Cardiac septum (tissue), 1 donor: ENCODE measurements around the gene SEPTIN6. TPM values are rescaled to one million over a fixed set of nuclear protein-coding genes. Genes with fewer than 3 reads are reported as not detected.

ENCODE experiments used
- DNase-seq: peaks from one replicate; pipeline ENCODE4 v3.0.0-alpha.2; 2020; ENCODE audit warnings: low spot score
- intact Hi-C: fragments of 100-400 bp; cut with DNase I; formaldehyde crosslinking; loops from one replicate; pipeline ENCODE4 v1.14.0; 2022
- long read RNA-seq: library from polyadenylated mRNA; unstranded; transcript quantifications from one replicate; pipeline ENCODE4 v2.0.0, GENCODE V29; 2021
- total RNA-seq: library from RNA; stranded (reverse); fragmentation: NEBNext Ultra II Directional; extraction: Animal tissue kit (Norgen Biotek cat#: 25700); gene quantifications from one replicate; pipeline ENCODE4 v1.2.1, GENCODE V29; 2021
- donor health status: DM: no; HTN: no; CAD: no.

Gene SEPTIN6
- total RNA-seq: 10.1 TPM
- long read RNA-seq, full-length matches to known transcripts: 17 of 23 reads
- long read RNA-seq, partial matches to known transcripts: 1 of 23 reads
- long read RNA-seq, other reads (novel, unspliced or antisense): 5 of 23 reads

DNA sequence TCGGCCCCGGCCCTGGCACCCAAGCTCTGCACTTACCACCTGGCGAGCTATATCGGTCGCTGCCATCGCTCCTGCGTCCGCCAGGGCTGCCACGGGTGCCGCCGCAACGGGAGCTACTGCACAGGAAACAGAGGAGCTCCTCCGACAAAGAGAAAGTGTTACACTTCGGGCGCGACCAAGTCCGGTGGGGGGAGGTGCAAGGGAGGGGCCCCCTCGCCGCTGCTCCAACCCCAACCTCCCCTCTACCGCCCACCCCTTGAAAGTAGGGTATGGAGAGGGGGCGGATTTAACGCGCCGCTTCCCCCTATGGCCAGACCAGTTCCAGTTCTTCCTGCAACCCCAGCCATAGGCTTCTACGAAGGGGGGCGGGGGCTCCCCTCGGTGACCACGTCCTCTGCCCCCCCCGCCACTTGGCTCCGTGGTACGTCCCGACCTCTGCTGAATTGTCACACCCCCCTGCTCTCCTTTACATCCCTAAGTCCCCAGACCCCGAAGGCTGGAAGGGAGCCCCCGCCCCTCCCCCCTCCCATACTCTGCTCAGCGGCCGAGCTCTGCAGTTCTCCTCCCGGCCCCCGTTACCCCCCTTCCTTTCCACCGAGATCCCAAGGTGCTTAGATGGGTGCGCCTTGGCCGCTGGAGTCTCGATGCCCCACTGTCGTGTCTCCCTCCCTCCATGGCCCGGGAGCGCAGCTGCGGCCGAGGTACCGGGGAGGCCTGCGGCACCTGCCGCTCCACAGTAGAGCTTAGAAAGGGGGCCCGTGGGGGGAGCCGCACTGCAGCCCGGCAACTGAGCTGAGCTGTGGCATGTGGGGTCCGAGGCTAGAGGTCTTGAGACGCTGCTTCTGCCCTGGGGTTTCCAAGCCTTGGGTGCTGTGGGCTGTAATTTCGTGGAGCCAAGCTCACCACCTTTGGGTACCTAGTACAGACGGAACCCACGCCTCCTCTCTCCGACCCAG, at the start of gene SEPTIN6:
SEPTIN6 (minus strand) TSS at position 129 of the 956 bp plus-strand sequence; CDS start at position 66, 63 bp downstream.
- intact Hi-C loops: no loop called here

GRCh38 chrX:119738742-119739141, 45.8 kb upstream of the SEPTIN6 start:
- peak; percentile 20 for DNase-seq
- intact Hi-C loops: no loop called here

More for the DNA sequence above, at the start of gene SEPTIN6:
- DNase-seq: peak; percentile 87

DNA sequence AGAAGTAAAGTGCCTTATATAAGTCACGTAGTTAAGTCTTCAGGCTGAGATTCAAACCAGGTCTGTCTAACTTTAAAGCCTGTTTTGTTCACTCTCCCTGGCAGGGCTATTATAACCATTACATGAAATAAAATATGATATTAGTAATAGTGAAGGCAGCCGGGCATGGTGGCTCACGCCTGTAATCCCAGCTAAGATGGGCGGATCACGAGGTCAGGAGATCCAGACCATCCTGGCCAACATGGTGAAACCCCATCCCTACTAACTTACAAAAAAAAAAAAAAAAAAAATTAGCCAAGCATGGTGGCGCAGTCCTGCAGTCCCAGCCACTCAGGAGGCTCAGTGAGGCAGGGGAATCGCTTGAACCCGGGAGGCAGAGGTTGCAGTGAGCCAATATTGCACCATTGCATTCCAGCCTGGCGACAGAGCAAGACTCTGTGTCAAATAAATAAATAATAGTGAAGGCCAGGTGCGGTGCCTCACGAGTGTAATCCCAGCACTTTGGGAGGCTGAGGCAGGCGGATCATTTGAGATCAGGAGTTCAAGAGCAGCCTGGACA, 43.3 kb upstream of the SEPTIN6 start:
- intact Hi-C loops: no loop called here
- peak; percentile 27 for DNase-seq

GRCh38 chrX:119735467-119735866, 42.5 kb upstream of the SEPTIN6 start:
- peak; percentile 59 for DNase-seq
- intact Hi-C loops: no loop called here

DNA sequence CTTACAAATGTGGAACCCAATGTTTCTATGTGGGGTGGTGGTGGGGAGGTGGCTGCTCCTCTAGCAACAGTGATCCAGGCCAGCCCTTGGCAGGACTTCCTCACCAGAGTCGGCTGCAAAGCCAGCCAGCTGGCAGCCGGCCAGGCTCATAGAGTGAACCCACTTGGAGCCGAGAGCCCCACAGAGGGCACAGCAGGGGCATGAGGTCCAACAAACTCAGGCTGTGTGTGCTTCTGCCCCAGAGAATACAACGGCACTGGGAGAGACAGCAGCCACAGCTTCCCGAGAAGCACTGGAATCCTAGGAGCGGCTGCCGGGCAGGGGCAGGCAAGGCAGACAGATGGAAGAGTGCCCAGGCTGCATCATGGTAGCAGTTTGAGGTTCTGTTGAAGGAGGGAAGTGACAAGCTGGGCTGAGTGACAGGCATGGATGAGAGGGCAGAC, 42.0 kb upstream of the SEPTIN6 start:
- intact Hi-C loops: loop anchor here (5.0 kb wide), 1 partner anchor 128 kb away; the partner anchor contains the start of gene NKRF
- DNase-seq: peak; percentile 78

DNA sequence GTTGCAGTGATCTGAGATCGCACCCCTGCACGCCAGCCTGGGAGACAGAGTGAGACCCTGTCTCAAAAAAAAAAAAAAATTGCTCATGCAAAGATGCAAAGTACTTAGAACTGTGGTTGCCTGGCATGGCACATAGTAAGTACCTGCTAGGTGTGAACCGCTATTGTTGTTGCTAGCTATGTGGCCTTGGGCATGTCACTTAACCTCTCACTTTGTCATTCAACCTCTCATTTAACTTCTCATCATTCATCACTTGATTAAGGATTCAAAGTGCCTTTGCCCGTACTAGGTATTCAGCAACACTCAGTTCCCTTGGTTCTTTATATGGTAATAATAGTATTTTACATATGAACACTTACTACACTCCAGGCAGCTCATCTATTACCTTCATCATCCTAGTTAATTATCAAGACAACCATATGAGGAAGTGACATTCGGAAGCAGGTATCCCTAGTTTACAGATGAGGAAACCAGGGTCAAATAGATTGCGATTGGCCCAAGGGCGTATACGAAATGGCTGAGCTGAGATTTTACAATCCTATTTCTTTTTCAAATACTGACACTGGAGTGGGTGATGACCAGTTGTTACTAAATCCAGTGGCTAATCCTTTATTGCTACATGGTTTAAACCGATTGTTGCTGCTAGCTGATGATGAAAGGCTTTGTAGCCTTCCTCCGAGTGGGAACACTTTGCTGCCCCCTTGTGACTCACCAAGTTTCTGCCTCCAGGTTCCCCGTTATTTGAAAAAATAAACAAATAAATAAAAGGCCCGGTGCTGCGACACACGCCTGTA, 36.6 kb upstream of the SEPTIN6 start:
- intact Hi-C loops: loop anchor here (2.0 to 5.0 kb wide), 2 partner anchors 122 to 213 kb away; partner anchors contain the start of gene NKRF
- DNase-seq: no peak

DNA sequence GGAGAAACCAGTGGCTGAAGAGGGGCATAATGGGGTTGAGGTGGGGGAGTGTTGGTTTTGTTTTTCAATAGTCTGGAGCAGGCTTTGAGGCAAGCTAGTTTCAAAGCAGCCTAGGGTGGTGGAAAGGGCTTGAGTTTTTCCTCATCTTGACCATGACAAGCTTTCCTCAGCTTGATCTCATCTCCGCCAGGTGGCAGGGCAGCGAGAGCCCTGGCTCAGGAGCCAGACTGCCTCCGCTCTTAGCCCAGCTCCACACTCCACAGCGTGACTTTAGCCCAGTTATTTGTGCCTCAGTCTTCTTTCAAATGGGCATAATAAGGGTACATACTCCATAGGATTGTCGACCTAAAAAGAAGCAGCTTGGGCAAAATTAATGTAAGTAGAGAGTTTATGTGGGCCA, 35.5 kb upstream of the SEPTIN6 start:
- intact Hi-C loops: no loop called here
- DNase-seq: no peak

DNA sequence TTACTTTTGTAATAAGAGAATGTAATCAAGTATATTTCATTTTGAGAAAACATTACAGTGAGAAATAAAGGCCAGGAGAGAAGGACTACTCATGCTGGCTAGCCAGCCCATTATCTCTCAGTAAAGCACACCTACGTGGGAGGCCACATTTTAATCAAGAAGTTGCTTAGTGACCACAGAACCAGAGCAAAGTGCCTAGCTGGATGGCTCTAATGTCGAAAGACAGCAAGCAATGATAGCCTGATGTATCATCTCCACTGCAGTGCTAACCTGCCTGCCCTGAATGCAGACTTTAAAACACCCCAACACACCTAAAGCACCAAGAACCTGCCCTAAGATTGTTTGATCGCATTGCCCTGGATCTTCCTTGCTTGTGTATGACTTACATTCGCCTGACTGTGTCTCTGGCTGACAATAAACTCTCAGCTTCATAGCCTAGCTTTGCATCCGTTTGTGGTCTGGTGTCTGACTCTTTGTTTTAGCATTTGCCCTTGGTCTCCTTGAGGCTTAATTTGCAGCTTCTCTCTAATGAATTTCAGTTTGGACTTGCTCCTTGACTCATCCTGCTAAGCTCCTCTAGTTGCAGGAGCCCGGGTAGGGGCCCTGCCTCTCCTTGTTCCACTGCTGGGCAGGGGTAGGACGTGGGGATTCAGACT, 34.1 kb upstream of the SEPTIN6 start:
- intact Hi-C loops: no loop called here
- DNase-seq: no peak

DNA sequence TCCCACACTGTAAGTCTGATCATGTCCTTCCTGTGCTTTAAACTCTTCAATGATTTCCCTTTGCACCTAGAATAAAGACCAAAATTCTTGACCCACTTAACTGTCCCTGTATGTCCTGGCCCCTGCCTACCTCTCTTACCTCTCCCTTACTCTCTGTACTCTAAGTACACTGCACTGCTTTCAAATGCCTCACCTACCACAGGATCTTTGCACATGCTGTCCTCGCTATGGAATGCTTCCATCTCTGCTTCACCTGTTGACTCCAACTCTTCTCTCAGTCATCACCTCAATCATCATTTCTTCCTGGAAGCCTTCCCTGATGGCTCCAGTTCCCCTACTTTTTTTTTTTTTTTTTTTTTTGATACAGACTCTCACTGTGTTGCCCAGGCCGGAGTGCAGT, 29.0 kb upstream of the SEPTIN6 start:
- DNase-seq: no peak
- intact Hi-C loops: no loop called here

DNA sequence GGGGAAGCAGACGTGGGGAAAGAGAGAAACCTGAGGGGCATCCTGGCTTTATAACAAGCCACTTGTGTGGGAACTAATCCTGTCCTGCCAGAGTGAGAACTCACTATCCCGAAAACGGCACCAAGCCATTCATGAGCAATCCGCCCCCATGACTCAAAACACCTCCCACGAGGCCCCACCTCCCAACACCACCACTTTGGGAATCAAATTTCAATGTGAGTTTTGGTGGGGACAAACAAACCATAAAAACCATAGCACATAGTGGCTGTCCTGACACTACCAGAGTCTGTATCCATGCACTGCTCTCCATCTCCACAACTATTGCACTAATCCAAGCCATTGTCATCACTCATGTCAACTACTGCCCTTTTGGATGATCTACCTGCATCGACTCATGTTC, 28.5 kb upstream of the SEPTIN6 start:
- intact Hi-C loops: no loop called here
- DNase-seq: no peak

- no peak for DNase-seq
- intact Hi-C loops: no loop called here
These were observed 16.7 kb upstream of the SEPTIN6 start for GRCh38 chrX:119709630-119710029.

DNA sequence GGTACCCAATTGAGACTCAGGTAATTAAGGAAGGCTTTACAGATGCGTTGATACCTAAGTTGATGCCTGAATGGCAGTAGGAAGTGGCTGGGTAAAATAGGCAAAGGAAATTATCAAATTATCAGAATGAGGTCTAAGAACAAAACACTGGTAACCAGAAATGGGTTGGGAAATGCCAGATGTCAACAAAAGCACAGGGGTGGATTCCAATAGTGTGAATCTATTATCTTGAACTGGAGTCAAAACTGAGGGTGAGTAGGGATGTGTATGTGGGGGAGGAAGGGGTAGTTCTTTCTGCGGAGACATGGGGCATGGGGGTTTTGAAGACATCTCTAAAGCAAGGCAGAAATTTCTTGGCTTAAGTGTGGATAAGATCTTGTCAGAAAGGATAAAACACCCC, 16.0 kb upstream of the SEPTIN6 start:
- no peak for DNase-seq
- intact Hi-C loops: no loop called here

- no peak for DNase-seq
- intact Hi-C loops: no loop called here
These were observed 13.6 kb upstream of the SEPTIN6 start for GRCh38 chrX:119706616-119707015.

- intact Hi-C loops: no loop called here
- no peak for DNase-seq
These were observed 5.9 kb upstream of the SEPTIN6 start for GRCh38 chrX:119698845-119699244.

GRCh38 chrX:119696251-119696890, 3.4 kb upstream of the SEPTIN6 start:
- no peak for DNase-seq
- intact Hi-C loops: no loop called here

DNA sequence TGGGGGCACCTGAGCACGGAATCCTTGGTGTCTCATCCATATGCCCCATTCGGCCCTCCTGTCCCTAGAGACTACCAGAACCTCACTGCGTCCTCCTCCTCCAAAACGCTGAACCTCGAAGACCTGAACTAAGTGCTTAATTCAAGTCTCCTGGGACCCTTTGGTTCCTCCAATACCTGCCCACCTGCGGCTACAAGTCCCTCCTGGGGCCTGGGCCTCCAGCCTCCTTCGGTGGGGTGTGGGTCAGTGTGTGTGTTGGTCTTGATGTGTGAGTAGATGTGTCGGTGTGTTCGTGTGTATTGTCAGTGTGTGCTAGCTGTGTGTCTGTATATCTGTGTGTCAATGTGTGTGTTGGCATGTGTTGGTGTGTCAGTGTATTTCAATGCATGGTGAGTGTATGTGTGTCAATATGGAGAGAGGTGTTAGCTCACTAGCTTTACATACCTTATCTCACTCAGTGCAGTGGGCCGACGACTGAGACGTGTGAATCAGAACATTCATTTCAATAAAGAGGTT, 2.6 kb upstream of the SEPTIN6 start:
- intact Hi-C loops: no loop called here
- DNase-seq: no peak

GRCh38 chrX:119694601-119695534, 1.9 kb upstream of the SEPTIN6 start:
- no peak for DNase-seq
- intact Hi-C loops: no loop called here
